Activated CD4-positive, alpha-beta T cell treated with anti-CD3 and anti-CD28 coated beads, Interleukin-2, amount 50 U/mL, for 16 hours (primary cell): Measurements from ENCODE around the gene GXYLT2.

ENCODE experiments used
- DNase-seq: peaks from one replicate; pipeline ENCODE4 v3.0.0-alpha.2; 2020

The GXYLT2 gene

GRCh38 chr3:72938471-72939265 is 50.8 kb downstream of the GXYLT2 start:
- peak; percentile 50 for DNase-seq

GRCh38 chr3:72941245-72941644 is 53.4 kb downstream of the GXYLT2 start:
- DNase-seq, result no peak

GRCh38 chr3:72942427-72942826 is 54.6 kb downstream of the GXYLT2 start:
- no peak for DNase-seq

DNA sequence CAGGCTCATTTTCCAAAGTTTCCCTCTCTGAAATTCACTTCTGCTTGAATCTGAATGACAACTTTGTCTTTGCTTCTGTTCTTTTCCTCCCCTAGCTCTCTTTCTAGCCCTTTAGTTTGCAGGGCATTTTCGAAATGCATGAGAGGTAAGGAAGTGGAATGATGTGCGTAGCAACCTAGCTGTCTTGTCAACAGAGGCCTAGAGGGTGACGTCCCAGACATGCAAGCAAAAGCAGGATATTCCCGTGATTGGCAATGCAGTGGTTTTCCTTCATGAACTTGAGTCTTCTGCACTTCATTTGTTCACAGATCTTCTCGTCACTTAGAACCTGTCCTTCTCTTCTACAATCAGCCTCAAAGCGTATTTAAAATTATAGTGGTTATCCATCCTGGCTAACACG is 56.9 kb downstream of the GXYLT2 start:
- no peak for DNase-seq

DNA sequence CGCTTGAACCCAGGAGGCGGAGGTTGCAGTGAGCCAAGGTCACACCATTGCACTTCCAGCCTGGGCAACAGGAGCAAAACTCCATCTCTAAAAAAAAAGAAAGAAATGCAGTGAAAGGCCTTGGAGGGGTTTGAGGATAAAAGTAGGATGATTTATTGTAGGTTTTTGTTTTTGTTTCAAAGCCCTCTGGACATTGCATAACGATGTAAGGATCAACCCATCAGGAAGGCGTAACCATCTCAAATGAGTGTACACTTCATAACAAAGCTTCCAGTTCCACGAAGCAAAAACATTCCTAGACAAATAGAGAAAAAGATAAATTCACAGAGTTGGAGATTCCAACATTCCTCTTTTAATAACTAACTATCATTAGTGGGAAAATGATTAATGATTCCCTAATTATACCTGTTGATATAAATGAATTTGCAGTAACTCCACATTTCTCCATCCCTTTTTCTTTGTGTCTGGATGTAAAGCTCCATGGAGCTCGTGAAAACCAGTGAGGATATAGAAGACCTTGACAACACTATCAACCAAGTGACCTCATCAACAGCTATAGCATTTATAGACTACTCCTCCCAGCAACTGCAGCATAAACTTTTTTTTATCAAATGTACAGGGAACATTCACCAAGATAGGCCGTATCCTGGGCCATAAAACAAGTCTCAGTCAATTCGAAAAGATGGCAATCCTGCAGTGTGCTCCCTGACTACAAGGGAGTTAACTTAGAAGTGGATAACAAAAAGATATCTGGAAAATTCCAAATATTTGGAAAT is 60.1 kb downstream of the GXYLT2 start:
- no peak for DNase-seq

DNA sequence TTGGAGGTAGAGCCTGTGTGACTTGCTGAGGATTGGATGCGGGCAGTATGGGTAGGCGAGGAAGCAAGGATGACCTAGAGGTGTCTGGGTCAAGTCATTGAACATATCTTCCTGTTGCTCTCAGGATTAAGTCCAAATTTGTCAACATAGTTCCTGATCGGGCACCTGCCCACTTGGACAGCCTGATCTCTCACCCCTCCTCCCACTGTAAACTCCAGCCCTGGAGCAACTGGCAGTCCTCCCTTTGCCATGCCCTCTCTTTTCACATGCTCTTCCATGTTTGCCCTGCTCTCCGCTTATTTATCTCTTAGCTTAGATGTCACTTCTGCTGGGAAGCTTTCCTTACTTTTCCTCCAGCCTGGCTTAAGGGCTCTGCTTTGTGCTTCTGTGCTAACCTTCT is 61.2 kb downstream of the GXYLT2 start:
- no peak for DNase-seq

DNA sequence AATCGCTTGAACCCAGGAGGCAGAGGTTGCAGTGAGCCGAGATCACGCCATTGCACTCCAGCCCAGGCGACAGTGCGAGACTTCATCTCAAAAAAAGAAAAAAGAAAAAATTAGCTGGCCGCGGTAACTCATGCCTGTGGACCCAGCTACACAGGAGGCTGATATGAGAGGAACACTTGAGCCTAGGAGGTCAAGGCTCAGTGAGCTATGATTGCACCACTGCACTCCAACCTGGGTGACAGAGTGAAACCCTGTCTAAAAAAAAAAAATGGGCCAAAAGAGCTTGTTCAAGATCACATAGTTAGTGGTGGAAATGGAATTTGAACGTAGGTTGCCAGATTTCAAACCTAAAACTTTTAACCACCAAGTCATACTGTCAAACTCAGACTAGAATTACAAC is 62.5 kb downstream of the GXYLT2 start:
- no peak for DNase-seq

DNA sequence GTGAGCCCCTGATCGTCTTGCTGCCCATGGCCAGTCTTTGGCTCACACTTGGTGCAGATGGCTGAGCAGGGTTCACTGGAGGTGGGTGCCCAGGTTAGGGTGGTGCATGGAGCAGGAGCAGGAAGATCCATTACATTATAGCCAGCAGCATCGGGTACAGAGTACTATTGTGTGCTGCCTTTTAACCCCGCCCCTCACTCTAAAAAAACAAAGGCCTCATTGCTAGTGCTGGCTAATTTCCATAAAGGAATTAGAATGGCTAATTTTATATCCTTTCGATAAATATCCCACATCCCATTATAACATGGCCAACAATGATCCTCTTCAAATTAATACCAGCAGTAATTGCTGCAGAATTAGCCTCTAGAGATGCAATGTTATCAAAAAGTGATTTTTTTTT is 63.0 kb downstream of the GXYLT2 start:
- DNase-seq, result no peak

- peak; percentile 28 for DNase-seq
These were observed 63.4 kb downstream of the GXYLT2 start for GRCh38 chr3:72951259-72951722.

DNA sequence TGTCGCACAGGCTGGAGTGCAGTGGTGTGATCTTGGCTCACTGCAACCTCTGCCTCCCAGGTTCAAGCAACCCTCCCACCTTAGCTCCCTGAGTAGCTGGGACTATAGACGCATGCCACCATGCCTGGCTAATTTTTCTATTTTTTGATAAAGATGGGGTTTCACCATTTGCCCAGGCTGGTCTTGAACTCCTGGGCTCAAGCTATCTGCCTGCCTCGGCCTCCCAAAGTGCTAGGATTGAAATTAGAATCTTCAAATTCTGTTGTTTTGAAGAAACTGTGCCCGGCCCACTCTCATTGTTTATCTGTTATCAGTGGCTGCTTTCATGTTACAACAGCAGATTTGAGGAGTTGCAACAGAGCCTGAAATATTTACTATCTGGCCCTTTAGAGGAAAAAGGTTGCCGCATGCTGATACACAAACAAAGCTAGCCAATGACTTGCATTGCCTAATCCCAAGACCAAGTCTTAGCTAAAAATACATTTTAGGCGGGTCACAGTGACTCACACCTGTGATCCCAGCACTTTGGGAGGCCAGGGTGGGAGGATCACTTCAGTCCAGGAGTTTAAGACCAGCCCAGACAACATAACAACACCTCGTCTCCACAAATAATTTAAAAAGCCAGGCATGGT is 65.6 kb downstream of the GXYLT2 start:
- DNase-seq, result no peak

GRCh38 chr3:72957297-72957696 is 69.5 kb downstream of the GXYLT2 start:
- no peak for DNase-seq

DNA sequence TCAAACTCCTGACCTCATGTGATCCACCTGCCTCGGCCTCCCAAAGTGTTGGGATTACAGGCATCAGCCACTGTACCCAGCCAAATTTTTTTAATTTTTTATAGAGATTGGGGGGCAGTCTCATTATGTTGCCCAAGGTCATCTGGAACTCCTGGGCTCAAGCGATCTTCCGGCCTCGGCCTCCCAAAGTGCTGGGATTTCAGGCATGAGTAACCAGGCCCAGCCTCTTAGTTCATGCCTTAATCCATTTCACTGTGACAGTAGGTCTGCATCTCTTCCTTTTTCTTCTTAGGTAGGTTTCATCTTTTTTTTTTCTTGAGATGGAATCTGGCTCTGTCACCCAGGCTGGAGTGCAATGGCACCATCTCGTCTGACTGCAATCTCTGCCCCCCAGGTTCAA is 71.5 kb downstream of the GXYLT2 start:
- no peak for DNase-seq

- no peak for DNase-seq
These were observed 73.1 kb downstream of the GXYLT2 start for GRCh38 chr3:72960812-72961518.

DNA sequence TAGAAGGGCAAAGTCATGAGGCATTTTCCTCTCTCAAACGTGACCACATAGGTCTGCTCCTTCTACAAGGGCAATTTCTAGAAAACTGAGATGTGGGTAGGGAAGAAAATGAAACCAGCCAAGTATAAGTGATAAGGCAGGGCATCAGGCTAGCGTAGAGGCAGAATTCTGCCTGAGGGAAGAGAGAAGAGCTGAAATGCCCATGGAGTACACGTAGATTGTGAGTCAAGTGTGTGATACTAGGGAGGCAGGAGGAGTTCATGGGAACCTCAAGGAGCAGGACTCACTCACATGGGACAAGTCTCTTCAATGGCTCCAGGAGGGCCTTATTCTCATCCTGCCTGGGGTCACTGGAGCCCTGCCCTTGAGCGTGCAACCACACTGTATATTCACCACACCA is 73.9 kb downstream of the GXYLT2 start:
- DNase-seq, result no peak

DNA sequence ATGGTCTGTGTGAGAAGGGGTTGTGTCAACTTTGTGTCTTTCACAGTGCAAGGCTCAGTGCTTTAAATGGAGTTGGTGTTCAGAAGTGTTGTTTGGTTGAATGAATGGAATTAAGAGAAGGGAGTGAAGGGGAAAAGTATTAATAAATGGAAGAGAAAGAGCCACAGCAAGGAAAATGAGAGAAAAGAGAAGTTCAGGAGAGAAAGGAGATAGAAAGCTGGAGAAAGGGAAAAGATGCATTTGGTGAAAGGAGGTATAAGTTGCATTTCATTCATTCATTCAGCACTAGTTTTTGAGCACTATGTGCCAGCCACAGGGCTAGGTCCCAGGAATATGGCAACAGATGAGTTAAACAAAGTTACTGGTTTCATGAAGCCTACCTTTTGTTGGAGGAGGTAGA is 74.5 kb downstream of the GXYLT2 start:
- DNase-seq, result no peak

DNA sequence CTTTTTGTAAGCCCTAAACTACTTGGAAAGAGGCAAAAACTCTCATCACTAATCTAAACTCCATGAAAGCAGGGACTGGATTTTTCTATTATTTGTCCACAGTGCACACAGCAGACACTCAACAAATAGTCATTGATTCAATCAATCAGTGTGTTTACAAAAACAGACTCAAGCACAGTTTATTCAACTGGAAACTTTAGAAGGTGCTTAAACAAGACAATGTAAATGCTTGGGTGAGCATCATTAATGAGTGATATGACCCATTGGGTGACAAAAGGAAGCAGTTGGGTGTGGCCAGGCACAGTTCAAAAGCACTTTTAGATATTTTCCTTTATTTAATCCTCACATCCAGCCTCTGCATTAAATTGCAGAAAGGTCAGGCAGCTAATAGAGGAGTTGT is 76.8 kb downstream of the GXYLT2 start:
- no peak for DNase-seq

DNA sequence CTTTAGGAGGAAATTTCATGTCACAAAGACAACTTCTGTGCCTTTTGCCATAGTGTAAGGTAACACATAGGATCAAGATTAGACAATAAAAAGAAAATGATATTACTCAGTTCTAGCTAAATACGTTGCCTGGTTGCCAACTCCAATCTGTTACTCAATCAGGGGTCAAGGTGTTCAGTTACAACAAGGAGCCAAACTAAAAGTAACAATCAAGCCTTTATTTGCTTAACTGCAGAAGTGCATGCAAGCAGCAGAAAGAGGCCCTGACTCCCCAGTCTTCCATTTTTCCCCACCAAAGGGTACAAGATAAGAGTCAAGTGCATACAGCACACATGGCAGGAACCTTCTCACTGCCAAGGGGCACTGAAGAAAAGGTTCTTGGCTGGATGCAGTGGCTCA is 80.4 kb downstream of the GXYLT2 start:
- no peak for DNase-seq

DNA sequence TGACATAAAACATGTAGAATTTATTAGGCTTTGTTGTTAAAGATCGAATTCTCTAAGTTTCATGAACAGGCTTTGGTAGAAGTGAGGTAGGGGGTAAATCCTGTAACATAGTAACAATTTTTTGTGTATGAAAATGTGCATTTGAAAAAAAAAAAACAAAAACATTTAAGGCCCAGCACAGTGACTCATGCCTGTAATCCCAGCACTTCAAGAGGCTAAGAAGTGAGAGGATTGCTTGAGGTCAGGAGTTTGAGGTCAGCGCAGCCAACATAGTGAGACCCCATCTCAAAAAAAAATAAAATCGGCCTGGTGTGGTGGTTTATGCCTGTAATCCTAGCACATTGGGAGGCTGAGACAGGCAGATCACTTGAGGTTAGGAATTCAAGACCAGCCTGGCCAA is 81.9 kb downstream of the GXYLT2 start:
- DNase-seq, result no peak

- no peak for DNase-seq
These were observed 83.1 kb downstream of the GXYLT2 start for GRCh38 chr3:72970942-72971341.

GRCh38 chr3:72972706-72973030 is 84.8 kb downstream of the GXYLT2 start:
- no peak for DNase-seq

DNA sequence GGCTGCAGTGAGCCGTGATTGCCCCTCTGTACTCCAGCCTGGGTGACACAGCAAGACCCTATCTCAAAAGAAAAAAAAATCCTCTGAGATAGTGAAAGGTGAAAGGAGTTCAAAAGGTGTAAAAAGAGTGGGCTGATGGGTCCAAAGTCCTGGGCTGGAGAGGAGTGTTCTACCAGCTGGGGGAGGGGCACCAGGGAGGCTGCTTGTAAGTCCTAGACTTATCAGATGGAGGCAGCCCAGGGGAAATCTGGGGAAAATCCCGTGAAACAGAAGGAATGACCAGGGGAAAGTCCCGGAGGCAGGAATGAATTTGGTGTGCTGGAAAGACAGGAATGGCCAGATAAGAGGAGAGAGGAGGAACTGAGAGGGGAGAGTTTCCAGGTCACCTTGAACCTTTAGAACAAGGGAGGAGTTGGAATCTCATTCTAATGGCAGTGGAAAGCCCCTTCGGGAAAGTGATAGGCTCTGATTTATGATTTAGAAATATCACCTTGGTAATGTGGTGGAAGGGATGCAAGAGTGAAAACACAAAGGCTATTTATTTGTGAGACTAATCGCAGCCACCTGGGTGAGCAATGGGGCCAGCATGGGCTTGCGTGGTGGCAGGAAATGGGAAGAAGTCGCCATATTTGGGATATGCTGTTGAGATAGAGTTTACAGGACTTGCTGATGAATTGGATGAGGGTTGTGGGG is 85.3 kb downstream of the GXYLT2 start:
- DNase-seq, result no peak

GRCh38 chr3:72973786-72974185 is 85.9 kb downstream of the GXYLT2 start:
- DNase-seq, result no peak

DNA sequence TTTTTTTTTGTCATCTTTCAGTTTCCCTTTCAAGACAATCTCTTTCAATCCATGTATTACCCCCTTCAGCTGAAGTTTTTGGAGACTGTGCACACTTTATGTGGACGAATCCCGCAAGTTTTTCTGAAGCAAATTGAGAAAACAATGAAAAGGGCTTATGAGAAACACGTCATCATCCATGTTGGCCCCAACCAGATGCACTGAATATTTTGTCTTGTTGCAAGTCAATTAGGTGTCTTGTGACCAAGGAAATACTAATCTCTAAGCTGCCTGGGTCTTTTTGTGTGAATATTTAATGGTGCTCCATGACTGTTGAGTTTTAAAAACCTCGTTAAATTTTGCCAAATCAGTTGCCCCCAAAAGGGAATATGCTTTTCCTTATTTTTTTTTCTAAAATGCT is 87.1 kb downstream of the GXYLT2 start:
- no peak for DNase-seq
